NCI-H2196 treated with DMSO at 0.1 percent for 48 hours (cell line): ENCODE results near the gene EFCAB12.

Experiments used
- DNase-seq: peaks from one replicate; lab custom pipeline; 2025; ENCODE audit not compliant: unreplicated experiment; lab: John Stamatoyannopoulos, UW

The EFCAB12 gene

DNA sequence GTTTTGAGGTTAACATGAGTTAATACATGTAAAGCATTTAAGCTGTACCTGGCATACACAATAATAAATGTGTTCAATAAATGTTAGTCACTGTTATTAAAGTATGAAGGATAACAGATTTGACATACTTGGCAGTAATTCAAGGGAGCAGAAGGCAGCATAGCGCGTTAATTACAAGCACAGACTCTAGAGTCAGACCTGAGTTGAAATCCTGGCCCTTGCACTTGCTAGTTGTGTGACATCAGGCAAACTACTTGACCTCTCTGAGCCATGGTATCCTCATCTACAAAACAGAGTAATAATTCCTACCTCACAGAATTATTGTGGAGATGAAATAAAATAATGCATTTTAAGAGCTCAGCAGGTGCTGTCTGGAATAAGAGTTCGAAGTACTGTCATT is 17.0 kb upstream of the EFCAB12 start:
- DNase-seq, result no peak

GRCh38 chr3:129442947-129443346 is 14.5 kb upstream of the EFCAB12 start:
- no peak for DNase-seq

DNA sequence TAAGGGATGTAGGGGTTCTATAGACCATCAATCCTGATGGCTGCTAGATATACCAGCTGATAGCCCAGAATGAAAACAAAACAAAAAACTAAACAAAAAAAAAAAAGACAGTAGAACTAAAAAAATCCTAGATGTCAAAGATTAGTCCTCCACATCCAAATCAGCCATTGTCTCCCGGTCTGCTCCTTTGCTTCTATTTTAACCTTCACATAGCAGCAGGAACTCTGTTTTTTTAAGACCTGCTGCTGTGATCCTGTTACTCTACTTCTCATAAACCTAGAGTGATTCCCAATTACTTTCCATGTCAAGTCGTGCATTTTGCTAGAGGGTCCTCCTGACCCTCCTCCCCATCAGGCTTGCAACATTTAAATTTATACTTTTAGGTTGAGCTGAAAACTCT is 14.1 kb upstream of the EFCAB12 start:
- no peak for DNase-seq

DNA sequence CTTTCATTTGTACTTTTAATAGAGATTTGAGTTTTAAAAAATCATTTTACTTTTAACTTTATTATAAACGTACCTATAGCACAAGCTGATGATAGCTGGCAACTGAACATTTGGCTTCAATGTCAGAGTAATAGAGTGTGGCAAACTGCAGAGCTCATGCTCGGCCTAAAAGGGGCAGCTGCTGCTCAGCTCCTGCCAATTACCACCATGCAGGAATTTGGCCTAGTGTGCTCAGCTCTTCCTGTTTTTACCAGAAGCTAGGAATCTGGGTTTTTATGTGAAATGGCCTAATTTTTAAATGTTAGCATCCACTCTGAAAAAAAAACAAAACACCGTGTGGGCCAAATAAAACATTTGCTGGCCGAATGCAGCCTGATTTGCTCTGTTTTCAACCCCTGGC is 13.3 kb upstream of the EFCAB12 start:
- DNase-seq, result no peak

DNA sequence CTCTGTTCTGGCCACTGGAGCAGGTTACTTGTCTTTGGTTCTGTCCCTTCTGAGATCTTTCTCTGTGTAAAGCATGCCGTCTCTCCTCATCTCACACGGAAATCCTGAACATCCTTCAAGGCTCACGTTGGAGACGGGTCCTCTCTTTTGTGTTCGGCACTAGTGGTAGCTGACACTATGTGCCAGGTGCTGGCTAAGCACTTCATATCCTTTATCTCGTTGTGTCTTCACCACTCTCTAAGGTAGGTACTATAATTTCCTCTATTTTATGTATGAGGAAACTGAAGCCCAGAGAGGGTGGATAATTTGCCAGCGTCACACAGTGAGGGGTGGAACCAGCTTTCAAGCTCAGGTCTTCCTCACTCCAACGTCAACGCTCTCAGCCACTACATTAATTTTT is 12.8 kb upstream of the EFCAB12 start:
- no peak for DNase-seq

GRCh38 chr3:129440618-129441190 is 12.3 kb upstream of the EFCAB12 start:
- no peak for DNase-seq

- DNase-seq, result peak; percentile 100
These were observed 11.6 kb upstream of the EFCAB12 start, which contains the start of the genes IFT122 and MBD4 for GRCh38 chr3:129439817-129440617. TSS of gene IFT122 (plus strand) at chr3:129440224. CDS start at chr3:129440331, 107 bp downstream. TSS of gene MBD4 (minus strand) at chr3:129439948. CDS start at chr3:129439833, 115 bp downstream.

GRCh38 chr3:129439226-129439816 is 10.9 kb upstream of the EFCAB12 start:
- no peak for DNase-seq

DNA sequence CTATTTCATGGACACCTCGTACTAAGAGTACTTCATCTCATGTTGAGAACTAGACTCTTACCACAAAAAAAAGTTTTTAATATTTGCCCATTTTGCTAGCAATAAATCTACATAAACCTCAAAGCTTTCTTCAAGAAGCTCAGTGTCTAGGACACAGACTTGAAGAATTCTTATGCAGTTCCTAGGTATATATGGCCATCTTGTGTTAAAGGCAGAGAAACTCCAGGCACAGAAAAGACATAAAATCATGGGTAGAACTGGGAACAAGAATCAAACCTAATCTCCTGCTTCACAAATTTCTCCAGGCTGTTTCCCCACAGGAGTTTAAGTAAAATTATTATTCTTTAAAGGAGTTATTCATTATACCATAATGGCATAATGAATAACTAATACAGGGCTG is 6.9 kb upstream of the EFCAB12 start:
- no peak for DNase-seq

GRCh38 chr3:129434140-129434539 is 5.7 kb upstream of the EFCAB12 start:
- no peak for DNase-seq

DNA sequence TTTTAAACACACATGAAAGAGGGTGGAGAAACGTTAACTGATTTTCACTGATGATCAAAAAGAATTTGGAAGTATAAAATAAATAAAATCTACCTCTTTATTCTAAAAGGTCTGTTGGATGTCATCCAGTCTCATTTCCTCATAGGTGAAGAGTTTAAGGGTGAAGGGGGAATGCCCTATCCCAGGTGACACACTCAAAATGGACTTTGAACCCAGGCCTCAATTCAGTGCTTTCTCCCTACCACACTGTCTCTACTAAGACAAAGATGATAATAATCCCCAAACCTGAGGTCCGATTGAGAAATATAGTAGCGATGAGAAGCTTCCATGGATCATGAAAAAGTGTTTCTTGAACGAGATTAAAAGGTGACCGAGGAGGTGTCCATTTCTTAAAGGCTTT is 5.1 kb upstream of the EFCAB12 start:
- DNase-seq, result no peak

GRCh38 chr3:129432671-129433070 is 4.2 kb upstream of the EFCAB12 start:
- DNase-seq, result no peak

- no peak for DNase-seq
These were observed 3.6 kb upstream of the EFCAB12 start for GRCh38 chr3:129432036-129432435.

- DNase-seq, result no peak
These were observed 1.2 kb upstream of the EFCAB12 start for GRCh38 chr3:129429602-129430001.

DNA sequence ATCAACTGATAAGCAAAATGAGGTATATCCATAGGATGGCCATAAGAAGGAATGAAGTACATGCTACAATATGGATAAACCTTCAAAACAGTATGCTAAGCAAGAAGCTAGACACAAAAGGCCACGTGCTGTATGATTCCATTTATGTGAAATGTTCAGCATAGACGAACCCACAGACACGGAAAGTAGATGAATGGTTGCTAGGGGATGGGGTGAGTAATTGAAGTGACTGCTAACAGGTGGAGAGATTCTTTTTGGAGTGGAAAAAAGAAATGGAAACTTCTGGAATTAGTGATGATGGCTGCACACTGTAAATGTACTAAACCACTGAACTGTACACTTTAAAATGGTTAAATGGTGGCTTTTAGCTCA is 630 bp upstream of the EFCAB12 start:
- no peak for DNase-seq

DNA sequence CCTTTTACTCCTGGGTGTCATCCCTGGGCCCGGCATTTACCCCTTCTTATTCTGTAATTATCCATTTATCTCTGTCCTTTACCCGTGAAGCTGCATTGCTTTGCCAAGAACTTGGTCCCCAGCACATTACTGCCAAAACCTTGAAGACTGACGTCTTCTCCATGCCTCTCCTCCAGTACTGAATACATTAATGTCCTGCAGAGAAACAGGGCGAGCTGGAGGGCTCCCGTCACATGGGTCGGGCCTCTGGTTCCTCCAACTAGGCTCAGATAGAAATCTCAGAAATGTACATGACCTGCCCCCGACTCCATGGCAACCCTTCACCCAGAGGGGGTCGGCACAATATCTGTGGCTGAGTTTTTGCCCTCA is 445 bp downstream of the EFCAB12 start:
- DNase-seq, result no peak

GRCh38 chr3:129425619-129426018 is 2.8 kb downstream of the EFCAB12 start:
- no peak for DNase-seq

DNA sequence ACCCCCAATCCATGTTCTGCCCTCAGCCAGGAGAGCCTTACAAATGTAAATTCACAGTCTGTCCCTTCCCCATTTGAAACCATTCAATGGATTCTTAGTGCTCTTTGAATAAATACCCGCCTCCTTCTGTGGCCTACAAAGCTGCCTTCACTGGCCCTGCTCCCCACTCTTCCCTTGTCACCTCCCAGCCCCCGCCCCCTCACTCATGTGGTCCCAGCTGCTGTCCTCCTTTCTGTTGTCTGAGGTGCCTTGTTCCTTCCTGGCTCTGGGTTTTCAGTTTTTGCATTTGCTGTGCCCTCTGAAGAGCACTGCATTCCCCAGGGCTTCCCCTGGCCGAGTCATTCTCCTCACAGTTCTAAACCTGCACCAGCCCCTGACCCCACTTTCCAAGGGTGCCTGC is 3.2 kb downstream of the EFCAB12 start:
- no peak for DNase-seq

DNA sequence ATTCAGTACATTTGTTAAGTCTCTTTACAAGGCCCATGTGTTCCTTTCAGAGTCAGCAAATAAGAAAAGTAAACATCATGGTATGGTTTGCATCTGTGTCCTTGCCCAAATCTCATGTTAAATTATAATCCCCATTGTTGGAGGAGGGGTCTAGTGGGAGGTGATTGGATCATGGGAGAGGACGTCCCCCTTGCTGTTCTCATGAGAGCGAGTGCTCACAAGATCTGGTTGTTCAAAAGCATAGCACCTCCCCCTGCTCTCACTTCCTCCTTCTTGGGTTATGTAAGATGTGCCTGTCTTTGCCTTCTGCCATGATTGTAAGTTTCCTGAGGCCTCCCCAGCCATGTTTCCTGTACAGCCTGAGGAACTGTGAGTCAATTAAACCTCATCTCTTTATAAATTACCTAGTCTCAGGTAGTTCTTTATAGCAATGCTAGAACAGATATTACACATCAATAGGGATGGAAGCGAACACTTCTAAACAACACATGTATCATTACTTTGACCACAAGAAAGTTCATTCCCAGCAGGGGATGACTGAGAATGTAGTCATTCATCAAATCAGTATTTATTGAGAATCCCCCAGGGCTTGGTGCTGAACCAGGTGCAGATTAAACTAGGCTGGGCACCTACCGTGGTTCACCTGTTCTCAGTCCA is 4.1 kb downstream of the EFCAB12 start:
- no peak for DNase-seq

DNA sequence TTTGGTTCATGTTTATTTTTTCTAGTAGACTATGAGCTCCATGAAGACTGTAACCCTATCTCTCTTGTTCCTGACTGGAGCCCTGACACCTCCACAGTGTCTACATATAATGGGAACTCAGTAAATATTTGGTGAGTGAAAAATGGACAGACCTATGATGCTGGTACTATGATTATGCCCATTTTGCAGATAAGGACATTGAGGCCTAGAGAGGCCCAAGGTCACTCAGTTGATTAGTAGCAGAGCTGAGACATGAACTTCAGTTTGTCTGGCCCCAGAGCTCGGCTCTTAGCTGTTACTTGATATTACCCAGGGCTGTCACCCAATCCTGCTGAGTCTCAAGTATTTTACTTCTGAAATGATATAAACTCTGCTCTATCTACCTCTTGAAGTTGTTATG is 5.5 kb downstream of the EFCAB12 start:
- DNase-seq, result no peak

DNA sequence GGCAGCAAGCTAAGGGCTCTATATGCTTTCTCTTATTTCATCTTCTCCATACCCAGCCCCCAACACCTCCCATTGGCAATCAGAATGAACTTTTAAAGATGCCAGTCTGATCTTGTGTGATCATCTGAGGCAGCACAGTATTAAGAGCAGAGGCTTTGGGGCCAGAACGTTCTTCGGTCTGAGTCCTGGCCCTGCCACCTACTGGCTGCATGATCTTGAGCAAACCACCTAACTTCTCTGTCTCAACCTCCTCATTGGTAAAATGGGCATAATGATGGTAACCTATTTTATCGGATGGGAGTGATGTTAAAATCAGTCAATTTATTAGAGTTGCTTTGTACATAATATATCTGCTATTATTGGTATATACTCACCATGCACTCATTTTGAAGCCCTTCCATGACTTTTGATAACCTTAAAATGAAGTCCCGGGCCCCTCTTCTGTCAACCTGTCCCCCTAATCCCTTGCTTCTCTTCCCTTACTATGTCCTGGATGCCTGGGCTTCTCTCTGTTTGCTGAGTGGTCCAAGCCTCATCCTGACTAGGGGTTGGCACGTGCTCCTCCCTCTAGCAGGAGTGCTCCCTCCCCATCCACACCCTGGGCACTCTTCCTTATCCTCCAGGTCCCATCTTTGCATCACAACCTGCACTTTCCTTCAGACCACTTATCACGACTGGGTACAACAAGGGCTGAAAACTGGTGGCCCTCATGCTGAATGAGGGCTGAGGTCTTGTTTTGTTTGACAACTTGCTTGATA is 6.3 kb downstream of the EFCAB12 start:
- no peak for DNase-seq
